Activated effector memory CD4-positive, alpha-beta T cell treated with anti-CD3 and anti-CD28 coated beads, Interleukin-2, amount 50 U/mL, for 16 hours (primary cell): ENCODE data around the gene SLAMF1.
"Not testable (repeated sequence)": the region's sequence is repeated elsewhere in the genome, so short reads cannot be mapped to it uniquely, and the experiment has no call there.

Experiments
- DNase-seq: peaks from one replicate; pipeline ENCODE4 v3.0.0-alpha.2; 2020

Gene SLAMF1

DNA sequence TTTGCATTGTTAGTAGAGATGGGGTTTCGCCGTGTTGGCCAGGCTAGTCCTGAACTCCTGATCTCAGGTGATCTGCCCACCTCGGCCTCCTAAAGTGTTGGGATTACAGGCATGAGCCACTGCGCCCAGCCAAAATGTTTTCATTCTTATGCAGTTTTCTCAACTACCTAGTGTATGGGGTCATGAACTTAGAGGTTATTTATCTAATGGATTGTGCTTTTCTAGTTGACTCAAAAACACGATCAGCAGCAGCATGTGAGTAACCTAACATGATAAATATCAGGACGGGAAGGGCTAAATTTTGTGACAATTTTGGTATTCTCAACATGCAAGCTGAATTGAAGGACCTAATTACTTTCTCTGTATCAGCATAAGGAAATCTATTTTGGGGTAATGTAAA, 58.4 kb downstream of the SLAMF1 start:
- no peak for DNase-seq

DNA sequence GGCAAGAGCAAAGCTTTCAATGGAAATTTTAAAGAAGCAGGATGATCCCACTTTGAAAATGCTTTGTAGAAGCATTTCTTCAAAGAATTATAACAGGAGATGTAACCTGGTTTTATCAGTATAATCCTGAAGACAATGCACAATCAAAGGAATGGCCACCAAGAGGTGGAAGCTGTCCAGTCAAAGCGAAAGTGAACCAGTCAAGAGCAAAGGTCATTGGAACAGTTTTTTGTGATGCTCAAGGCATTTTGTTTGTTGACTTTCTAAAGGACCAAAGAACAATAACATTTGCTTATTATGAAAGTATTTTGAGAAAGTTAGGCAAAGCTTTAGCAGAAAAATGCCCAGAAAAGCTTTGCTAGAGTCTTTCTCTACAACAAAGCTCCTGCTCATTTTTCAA, 62.1 kb downstream of the SLAMF1 start:
- DNase-seq = no peak

DNA sequence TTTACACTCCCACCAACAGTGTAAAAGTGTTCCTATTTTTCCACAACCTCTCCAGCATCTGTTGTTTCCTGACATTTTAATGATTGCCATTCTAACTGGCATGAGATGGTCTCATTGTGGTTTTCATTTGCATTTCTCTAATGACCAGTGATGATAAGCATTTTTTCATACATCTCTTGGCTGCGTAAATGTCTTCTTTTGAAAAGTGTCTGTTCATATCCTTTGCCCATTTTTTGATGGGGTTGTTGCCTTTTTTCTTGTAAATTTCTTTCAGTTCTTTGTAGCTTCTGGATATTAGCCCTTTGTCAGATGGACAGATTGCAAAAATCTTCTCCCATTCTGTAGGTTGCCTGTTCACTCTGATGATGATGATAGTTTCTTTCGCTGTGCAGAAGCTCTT, 63.9 kb downstream of the SLAMF1 start:
- not testable (repeated sequence) for DNase-seq

DNA sequence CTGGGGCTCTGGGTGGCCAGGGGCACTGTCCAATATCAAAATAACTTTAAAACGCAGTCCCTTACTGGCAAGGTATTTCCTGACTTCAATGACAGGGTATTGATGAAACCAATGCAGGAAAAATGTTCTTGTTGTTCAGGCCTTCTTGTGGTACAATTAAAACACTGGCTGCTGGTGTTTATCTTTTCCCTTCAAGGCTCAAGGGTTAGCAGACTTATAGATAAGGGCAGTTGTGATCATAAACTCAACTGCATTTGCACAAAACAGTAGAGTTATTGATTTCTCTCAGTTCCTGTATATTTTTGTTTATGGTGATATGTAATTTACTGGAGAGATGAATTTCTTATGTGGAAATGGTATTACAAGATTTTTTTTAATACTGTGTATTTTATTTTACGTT, 64.9 kb downstream of the SLAMF1 start:
- no peak for DNase-seq

DNA sequence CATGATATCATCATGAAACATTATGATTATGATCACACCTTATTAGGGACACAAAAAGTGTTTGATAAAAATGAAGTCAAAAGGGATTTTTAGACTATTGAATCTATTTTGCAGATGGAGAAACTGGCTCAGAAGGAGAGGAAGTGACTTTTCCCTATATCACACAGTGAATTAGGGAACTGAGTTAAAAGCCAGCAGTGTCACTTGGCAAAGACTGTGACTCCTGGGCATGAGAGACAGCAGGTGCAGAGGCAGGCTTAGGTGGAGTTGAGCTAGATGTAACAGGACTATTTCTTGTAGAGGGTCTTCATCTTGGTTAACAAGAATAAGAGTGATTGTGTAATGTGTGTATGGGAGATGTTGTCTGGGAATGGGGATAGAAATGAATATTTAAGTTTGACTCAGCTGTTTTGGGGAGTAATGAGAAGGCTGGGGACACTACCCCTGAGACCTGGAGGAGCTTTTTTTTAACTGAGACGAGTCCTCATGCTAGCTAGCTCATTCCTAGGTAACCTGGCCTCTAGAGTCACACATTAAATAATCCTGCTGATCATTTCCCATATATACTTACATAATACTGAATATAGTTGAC, 66.5 kb downstream of the SLAMF1 start:
- DNase-seq = no peak

DNA sequence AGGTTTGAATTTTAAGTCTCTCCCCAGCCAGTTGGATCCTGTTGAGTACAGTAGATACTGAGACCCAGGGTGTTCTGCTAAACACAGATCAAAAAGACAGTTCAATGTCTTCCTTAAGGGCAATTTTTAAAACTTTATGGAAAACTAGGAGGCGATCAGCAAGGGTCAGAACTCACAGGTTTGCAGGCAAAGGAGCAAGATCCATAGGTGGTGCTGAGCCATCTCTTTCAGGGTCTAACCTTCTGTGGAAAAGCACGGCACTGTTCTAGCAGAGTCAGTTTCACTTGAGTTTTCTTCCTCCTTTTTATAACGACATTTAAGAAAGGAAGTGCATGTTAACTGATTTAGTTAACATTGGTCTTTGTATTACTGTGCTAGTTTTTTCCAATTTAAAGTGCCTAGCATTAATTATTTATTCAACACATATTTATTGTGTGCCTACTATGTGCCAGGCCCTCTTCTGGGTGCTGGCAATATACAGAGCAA, 67.6 kb downstream of the SLAMF1 start, which contains the start of gene CD84:
Gene CD84, minus strand, starts transcription at position 281 of the 486 bp plus-strand sequence. Its CDS starts 59 bp downstream, at position 222.
- no peak for DNase-seq

DNA sequence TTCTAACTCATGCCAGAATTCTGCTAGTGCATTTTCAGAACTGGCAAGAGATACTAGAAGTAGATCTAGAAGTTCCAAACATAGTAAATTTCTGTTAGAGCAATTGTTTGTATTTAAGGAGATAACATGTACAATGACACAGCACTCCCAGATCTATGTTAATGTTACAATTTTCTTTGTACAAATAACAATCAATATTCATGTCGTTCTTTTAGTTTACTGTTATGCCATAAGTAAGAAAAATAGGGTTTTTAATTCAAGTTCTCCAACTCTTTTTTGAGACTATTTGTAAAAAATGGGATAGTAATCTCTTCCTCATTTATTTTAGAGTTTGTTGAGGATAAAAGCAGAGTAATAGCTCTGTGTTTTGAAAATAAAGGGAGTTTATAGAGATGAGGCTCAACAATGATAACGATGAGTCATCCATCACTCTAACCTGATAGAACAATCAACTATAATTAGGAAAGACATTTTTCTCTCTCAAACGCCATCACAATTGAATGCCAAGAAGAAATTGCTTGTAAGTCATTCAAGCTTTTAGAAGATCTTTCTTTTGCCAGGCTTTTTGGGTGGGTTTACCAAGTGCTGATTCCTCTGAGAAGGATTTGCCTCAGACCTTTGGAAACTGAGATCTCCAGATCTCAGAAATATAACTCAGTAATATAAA, 68.2 kb downstream of the SLAMF1 start:
- no peak for DNase-seq

DNA sequence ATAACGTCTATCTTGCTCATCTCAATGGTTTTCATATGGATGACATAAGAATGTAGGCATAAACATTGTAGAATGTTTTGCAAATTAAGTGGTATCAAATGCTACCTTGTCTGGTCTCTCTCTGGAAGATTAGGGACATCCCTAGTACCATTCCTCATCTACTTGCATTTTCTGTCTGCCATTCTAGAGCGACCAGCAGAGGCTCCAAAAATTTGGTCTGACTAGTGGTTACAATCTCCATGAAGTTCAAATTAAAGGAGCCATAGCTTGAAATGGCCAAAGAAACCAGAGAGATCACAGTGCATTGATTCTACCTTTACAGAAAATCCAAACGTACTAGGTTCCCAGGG, 68.7 kb downstream of the SLAMF1 start:
- DNase-seq = no peak

DNA sequence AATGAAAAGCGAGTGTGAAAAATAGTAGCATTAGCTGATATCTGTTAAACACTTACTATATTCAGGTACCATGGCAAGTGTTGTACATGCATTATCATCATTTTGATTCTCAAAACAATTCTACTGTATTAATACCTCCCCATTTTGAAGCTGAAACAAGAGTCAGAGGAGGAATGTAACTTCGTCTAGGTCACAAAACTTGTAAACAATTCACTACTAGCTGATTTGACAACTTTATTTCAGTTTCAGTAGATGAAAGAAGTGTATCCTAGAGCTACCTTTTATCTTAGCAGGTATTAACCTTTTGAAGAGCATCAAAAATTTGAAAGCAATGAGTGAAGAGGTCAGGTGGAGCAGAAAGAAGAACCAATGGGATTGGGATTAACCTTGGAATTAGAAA, 69.2 kb downstream of the SLAMF1 start:
- no peak for DNase-seq

DNA sequence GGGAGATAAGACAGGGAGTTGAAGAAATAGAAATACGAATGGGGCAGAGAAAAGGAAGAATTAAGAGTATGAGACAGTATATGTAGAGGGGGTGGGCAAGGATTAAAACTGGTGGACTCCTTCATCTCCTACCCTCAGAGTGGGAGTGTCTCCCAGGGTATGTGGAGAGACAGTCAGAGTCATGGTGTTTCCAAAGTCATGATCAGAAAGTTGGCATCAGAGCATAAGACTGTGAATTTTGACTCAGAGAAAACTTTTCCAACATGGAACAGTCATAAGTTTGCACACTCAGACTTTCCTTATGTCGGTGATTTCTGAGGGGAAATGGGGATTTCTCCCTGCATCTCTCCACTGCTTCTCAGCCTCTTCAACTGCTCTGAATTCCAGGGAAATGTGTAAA, 70.0 kb downstream of the SLAMF1 start:
- no peak for DNase-seq

DNA sequence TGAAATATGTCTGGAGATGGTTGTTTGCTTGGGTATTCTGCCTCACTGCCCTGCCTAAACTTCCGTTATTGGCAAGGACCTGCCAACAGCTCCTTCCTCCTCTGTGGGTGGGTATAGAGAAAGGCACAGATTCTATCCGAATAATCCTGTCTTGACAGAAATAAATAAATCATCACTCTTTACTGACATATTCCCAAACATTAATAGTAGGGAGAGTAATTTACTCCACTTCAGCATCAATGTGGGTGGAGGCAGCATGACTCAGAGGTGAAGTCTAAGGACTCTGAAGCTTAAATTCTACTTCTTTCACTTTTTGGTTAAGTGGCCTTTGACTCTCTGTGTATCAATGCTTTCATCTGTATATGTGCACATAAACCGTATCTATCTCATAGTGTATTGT, 70.5 kb downstream of the SLAMF1 start:
- peak; percentile 82 for DNase-seq

DNA sequence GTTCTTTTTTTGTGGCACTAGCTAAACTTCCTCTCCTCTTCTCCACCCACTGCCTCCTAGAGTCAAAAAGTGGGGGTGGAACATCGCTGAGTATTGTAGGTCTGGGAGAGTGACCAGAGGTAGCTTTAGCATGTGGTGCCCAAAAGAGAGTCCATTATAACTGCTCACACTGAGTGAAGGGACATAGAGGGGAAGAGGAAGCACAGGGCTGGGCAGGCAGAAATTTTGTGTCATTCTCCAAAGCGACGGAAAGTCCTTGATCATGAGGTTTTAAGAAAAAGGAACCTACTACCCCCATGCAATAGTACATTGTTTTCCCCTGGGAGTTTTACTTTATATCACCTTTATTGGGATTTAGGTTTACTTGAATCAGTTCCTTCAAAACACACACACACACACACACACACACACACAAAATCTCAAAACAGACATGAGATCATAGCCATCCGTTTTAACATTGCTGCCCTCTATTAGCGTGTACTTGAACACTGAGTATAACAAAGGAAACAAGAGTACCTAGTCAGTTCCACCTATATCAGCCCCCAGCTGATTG, 71.7 kb downstream of the SLAMF1 start:
- peak; percentile 67 for DNase-seq

DNA sequence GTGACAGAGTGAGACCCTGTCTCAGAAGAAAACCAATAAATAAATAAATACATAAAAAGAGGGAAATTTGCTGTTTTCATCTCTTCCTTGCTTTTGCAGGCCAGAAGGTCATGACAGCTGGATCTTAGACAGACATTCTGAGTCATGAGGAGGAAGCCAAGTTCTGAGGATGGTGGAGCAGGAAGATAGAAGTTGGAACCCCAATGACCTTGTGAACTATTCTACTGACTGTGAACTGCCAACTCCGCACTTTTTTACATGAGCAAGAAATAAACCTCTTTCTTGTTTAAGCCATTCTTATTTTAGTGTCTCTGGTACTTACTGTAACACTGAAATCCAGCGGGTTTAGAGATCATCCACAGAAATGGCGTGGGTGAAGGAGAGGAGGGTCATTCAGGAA, 76.0 kb downstream of the SLAMF1 start:
- no peak for DNase-seq

DNA sequence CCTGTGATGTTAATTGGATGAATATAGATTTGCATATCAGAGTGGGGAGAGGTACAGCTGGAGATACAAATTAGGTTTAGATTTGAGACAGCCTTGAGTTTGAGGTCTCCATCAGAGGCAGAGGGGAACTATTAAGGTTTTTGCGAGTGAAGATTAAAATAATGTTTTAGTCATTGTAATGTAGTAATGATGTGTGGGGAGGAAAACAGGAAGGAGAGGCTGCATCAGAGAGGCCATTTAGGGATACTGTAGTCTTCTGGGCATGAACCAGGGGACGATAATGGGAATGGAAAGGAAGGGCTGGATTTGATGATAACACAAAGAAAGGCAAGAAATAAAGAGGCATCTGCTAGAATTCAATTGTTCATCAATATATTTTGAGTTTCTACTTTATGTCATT, 77.0 kb downstream of the SLAMF1 start:
- no peak for DNase-seq

DNA sequence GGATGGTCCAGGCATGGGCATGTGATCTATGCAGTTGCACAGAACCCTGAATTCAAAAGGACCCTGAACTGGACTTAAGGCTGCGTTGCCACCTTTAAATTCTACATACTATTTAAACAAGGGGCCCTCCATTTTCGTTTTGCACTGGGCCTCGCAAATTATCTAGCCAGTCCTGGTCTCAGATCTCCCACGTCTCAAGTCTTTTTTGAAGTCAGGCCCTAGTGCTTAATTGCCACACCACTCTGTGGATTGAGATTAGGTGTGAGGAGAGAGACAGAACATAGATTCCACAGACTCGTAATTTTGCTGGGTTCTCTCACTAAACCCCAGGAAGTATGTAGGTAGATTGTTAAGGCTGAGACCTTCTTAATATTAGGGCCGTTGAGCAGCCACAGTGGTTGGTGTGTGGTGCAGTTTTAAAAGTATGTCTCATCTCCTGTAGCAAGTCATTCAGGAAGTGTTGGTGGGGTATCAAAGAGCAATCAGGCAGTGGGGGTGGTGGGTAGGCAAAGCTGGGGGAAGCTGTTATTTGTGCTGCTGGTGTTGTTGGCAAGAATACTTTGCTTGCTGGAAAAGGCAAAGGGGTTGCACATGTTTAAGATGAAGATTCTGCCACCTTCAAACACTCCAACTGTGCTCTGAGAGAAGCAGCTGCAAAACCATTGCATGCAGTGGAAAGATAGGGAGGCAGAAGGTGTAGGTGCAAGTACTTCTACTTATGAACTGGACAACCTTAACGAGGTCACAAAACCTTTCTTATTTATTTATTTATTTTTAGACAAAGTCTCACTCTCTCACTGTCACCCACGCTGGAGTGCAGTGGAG, 78.8 kb downstream of the SLAMF1 start:
- DNase-seq = peak; percentile 86

DNA sequence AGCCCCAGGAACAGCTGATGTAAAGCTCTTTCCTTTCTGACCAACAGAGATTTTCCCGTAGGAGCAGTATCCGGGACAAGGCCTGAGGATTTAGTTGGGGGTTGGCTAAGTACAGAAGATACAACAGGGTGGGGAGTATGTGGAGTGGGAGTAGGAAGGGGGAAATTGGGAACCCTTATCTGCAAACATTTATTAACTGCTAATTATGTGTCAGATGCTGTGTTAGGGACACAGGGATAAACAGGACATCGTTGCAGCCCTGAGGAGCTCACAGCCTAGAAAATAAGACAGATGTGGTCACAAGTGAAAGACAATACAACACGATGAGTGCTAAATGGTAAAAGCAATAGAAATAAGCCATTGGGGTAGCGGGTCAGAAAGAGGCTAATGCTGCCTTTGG, 79.5 kb downstream of the SLAMF1 start:
- no peak for DNase-seq

DNA sequence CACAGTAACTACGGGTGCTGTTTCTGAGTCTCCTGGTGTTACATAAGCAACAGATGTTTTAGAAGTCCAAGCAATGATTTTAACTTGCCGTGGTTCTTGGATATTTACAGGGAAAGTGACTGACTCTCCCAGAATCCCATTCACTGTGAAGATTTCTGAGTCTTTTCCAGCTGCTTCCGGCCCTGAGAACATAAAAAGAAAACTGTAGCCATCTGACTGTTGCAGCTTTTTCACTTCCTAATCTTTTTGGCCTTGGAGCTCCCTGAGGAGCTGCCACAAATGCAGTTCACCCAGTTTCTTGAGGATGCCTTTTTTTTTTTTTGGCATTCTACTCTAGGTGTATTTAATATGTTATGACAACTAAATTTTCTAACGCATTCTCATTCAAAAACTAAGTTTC, 81.3 kb downstream of the SLAMF1 start:
- no peak for DNase-seq

DNA sequence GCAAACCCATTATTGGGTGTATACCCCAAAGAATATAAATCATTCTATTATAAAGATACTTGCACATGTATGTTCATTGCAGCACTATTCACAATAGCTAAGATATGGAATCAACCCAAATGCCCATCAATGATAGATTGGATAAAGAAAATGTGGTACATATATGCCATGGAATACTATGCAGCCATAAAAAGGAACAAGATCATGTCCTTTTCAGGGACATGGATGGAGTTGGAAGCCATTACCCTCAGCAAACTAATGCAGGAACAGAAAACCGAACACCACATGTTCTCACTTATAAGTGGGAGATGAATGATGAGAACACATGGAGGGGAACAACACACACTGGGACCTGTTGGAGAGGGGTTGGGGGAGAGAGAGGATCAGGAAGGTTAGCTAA, 83.6 kb downstream of the SLAMF1 start:
- not testable (repeated sequence) for DNase-seq

DNA sequence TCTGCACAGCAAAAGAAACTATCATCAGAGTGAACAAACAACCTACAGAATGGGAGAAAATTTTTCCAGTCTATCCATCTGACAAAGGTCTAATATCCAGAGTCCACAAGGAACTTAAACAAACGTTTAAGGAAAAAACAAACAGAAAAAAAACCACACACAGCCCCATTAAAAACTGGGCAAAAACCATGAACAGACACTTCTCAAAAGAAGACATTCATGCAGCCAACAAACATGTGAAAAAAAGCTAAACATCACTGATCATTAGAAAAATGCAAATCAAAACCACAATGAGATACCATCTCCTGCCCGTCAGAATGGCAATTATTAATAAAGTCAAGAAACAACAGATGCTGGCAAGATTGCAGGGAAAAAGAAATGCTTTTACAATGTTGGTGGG, 84.1 kb downstream of the SLAMF1 start:
- not testable (repeated sequence) for DNase-seq

DNA sequence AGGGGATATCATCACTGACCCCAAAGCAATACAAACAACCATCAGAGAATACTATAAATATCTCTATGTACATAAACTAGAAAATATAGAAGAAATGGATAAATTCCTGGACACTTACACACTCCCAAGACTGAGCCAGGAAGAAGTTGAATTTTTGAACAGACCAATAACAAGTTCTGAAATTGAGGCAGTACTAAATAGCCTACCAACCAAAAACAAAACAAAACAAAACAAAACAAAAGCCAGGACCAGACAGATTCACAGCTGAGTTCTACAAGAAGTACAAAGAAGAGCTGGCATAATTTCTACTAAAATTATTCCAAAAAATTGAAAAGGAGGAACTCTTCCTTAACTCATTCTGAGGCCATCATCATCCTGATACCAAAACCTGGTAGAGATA, 86.0 kb downstream of the SLAMF1 start:
- no peak for DNase-seq

DNA sequence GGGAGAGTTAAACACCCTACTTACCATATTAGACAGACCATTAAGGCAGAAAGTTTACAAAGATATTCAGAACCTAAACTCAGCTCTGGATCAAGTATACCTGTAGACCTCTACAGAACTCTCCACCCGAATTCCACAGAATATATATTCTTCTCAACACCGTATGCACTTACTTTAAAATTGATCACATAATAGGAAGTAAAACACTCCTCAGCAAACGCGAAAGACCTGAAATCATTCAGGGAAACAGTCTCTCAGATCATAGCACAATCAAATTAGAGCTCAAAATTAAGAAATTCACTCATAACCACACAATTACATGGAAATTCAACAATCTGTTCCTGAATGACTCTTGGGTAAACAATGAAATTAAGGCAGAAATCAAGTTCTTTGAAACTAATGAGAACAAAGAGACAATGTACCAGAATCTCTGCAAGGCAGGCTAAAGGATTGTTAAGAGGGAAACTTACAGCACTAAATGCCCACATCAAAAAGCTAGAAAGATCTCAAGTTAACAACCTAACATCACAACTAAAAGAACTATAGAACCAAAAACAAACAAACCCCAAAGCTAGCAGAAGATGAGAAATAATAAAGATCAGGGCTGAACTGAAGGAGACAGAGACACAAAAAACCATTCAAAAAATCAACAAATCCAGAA, 86.7 kb downstream of the SLAMF1 start:
- no peak for DNase-seq

DNA sequence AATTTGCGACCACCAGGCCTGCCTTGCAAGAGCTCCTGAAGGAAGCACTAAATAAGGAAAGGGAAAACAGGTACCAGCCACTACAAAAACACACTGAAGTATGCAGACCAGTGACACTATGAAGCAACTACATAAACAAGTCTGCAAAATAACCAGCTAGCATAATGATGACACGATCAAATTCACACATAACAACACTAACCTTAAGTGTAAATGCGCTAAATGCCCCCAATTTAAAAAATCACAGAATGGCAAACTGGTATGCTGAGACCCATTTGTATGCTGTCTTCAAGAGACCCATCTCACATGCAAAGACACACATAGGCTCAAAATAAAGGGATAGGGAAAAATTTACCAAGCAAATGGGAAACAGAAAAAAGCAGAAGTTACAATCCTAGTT, 87.4 kb downstream of the SLAMF1 start:
- DNase-seq = not testable (repeated sequence)
